Skin of body (tissue), 2 donors: ENCODE results near the gene NPHP4. TPM values are rescaled to one million over a fixed set of nuclear protein-coding genes. Genes with fewer than 3 reads are reported as not detected.
"Not testable (repeated sequence)": the region's sequence is repeated elsewhere in the genome, so short reads cannot be mapped to it uniquely, and the experiment has no call there.

Experiments used
- DNase-seq: peaks from one replicate; lab custom pipeline; 2025; lab: John Stamatoyannopoulos, UW
- total RNA-seq: library from RNA; depleted of rRNA; stranded (reverse); fragments of >200 nt; gene quantifications from one replicate; pipeline ENCODE4 v1.2.3, GENCODE V29; 2014

Gene NPHP4
- total RNA-seq, 1 donor from 2014 or later, result 9.0 TPM

DNA sequence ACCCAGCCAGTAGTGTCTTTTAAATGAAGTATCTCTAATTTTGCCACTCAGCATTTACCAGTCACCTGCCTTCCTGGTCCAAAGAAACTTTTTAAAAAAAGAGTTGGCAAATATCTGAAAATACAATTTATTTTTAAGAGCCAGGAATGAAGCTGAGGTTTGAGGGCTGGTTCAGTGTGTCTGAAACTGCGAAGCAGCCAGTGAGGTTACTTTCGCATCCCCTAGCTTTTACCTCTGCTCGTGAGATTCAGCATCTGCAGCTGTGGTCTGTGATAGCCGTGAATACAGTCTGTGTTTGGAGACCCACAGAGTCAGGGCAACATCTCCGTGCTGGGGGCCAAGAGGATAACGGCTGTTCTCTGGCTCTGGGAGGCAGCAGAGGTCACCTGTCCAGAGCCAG is 32.2 kb upstream of the NPHP4 start:
- no peak for DNase-seq

GRCh38 chr1:6023346-6023745 is 31.1 kb upstream of the NPHP4 start:
- no peak for DNase-seq

GRCh38 chr1:6022193-6022592 is 30.0 kb upstream of the NPHP4 start:
- no peak for DNase-seq

DNA sequence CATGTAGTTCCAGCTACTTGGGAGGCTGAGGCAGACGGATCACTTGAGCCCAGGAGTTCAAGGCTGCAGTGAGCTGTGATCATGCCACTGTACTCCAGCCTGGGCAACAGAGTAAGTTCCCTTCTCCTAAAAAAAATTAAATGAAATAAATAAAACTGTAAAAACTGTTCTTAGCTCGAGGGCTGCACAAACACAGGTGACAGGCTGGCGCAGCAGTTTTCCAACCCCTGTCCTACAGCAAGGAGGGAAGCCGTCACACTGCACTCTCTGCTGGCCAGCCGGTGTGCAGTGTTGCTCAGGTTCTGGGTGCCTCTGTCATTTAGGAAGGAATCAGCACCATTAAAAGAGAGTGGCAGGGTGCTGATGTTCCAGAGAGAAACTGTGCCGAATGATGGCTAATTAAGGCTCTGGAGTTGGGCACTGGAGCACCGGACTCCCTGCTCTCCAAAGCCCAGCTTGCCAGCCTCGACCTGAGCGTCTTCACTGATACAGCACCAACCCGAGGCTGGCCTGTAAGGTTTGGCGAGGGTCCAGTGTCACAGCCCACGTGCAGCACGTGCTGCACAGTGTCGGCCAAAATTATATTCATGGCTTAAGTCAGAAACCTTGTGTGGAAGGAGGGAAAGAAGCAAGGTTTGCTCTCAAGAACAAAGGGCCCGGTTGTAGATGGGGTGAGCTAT is 27.1 kb upstream of the NPHP4 start:
- DNase-seq, result no peak

DNA sequence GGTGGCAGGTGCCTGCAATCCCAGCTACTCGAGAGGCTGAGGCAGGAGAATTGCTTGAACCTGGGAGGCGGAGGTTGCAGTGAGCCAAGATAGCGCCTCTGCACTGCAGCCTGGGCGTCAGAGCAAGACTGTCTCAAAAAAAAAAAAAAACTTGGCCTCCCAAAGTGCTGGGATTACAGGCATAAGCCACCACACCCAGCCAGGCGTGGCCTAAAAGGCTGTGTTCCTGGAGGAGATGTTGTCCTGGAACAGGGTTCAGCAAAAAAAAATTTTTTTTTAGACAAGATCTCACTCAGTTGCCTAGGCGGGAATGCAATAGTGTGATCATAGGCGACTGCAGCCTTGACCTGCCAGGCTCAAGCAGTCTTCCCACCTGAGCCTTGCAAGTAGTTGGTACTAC is 25.4 kb upstream of the NPHP4 start:
- not testable (repeated sequence) for DNase-seq

- no peak for DNase-seq
Observed at GRCh38 chr1:6016191-6016865, 24.1 kb upstream of the NPHP4 start.

DNA sequence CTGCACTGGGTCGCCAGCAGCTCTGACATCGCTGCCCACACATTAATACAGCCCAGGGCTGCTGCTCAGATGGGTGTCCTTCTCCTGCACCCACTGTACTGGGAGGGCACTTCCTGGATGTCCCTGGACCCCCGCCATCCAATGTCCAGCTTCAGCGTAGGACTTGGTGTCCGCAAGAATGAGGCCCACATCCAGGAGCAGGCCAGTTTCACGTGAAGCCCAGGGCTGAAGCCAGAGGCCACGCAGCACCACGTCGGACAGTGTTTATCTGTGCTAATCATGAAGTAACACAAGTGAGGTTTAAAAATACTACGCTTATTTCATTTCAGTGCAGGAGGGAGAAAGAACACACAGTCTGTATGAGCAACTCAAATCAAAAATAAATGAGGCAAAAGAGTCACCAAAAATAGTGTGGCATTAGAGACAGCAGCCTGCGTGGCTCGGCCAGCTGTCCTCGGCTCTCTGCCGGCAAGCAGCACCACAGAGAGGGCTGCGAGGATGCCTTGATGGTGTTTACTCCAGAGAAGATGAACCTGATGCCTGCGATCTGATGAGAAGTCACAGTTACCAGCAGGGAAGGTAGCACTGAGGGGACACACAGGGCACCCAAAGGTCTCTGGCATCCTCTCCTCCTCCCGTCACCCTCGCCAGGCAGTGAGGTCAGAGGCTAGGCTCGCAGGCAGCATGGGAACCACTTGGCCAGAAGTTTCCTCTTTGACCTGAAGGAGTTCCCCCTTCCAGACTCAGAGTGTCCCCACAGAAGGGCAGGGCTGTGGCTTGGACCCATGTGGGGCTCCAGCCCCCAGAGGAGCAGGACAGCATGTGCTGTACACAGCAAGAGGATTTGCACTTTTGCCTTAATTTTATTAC is 22.1 kb upstream of the NPHP4 start:
- DNase-seq, result no peak

- no peak for DNase-seq
Observed at GRCh38 chr1:6013491-6013890, 21.3 kb upstream of the NPHP4 start.

GRCh38 chr1:6012529-6013318 is 20.5 kb upstream of the NPHP4 start:
- no peak for DNase-seq

- DNase-seq, result no peak
Observed at GRCh38 chr1:6011946-6012258, 19.7 kb upstream of the NPHP4 start.

DNA sequence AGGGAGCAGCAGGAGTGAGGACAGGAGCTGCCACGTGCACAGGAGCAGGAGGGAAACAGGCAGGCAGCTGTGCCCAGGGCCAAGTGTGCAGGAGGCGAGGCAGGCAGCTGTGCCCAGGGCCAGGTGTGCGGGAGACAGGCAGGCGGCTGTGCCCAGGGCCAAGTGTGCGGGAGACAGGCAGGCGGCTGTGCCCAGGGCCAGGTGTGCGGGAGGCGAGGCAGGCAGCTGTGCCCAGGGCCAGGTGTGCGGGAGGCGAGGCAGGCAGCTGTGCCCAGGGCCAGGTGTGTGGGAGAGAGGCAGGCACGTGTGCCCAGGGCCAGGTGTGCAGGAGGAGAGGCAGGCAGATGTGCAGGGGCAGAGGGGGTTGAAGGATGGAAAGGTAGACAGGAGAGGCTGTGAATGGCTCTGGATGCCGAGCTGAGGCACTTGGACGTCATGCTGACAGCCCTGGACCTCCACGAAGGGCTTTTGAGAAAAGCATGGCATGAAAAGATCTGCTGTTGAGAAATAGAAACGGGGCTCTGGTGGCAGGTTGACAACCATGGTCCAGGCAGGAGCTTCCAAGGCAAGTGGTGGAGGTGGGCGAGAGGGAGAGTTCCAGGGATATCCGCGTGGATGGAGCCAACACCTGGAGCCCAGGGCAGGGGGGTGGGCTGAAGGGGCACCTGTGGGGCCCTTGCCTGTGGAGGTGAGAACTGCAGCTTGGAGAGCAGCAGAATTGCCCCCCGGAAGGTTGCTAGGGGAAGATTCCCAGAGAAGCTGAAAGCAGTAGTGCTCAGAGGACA is 19.1 kb upstream of the NPHP4 start:
- no peak for DNase-seq

GRCh38 chr1:6010554-6010953 is 18.3 kb upstream of the NPHP4 start:
- no peak for DNase-seq

GRCh38 chr1:6009120-6010040 is 17.2 kb upstream of the NPHP4 start:
- no peak for DNase-seq

DNA sequence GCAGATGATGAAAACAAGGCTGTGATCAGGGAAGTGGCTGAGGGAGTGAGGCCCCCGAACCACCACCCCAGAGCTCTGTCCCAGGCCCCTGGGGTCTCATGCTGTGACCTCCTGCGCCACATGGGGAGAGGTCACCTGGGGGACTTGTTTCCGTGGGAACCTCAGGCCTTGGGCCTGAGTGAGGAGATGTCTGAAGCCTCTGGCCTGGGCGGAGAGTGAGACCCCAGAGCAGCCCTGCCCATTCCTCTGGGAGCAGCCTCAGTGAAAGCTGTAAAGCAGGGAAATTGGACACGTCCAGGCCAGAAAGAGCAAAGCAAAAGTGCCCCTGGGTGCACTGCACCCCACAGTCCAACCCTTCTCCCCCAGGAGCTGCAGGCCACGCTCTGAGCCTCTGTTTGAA is 16.5 kb upstream of the NPHP4 start:
- no peak for DNase-seq

GRCh38 chr1:6008084-6008415 is 15.8 kb upstream of the NPHP4 start:
- DNase-seq, result no peak

DNA sequence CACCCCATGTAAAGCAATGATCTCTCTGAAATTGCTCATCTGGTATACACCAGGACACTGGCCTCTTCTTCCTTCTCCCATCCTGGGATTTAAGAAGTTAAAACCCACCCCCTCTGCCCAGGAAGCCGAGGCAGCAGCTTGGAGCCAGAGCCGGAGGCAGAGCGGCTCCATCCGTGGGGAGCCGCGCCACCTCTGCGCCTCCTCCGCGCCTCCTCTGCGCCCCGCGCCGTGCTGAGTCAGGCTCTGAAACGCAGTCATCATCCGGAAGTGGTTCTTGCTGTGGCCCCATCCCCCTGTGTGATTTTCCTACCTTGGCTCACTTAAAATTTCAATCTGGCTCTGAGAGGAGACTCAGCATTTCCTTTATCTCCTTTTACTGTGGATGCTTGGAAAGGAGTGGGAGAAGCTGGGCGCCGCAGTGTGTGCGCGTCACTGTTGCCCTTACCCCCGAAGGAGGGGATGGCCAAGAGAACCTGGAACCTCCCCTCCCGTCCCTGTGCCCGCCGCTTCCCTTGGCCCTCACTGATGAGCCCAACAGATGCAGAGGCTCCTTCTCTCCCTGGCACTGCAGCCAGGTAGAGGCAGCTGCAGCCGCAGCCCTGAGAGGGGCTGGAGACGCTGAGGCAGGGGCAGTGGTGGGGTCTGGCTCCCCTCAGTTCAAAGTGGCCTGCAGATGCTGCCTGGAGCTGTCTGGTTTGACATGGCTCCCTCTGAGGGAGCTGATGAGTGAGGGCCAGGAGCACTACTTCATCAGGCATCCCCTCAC is 15.3 kb upstream of the NPHP4 start:
- no peak for DNase-seq

DNA sequence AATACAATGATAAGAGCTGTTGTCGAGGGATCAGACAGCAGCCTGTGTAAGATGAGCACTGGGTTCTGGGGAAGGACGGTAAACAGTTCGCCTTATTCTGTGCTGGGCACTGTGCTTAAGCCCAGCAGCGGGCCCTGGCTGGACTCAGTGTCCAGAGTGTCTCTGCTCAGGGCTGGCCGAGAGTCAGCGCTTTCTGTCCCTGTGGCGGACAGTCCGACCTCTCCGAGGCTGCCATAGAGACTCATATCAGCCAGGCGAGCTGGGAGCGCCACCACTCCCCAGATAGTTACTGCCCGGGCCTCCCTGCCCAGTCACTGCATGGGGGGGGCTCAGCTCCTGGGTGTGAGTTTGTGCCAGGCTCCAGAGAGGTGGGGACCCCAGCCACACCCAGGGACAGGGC is 14.7 kb upstream of the NPHP4 start:
- DNase-seq, result no peak

DNA sequence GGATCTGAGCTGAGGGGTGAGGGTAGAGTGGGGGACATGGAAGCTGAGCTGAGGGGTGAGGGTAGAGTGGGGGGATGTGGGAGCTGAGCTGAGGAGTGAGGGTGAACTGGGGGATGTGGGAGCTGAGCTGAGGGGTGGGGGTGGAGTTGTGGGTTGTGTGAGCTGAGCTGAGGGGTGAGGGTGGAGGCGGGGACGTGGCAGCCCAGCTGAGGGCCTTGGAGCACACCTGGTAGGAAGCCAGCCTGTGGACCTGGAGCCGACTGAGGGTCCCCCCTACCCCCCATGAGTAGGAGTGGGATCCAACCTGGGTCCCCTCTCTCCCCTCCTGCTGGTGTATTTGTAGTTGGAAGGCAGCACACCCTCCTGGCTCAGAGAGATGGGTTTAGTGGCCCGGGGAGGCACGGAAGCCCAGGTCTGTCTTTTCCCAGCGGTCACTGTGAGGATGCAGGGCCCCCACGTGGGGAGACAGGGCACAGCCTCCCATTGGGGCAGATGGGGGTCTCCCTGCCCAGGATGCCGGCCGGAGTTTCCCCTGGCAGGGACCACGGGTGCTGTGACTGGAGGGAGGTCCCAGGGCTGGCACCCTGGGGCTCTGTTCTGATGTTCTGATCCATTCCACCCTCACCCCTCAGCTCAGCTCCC is 13.2 kb upstream of the NPHP4 start:
- DNase-seq, result no peak
